Colonic mucosa (tissue), 4 donors: ENCODE data around the gene ARHGEF26. TPM values are rescaled to one million over a fixed set of nuclear protein-coding genes. Genes with fewer than 3 reads are reported as not detected.
"Not testable (repeated sequence)": the region's sequence is repeated elsewhere in the genome, so short reads cannot be mapped to it uniquely, and the experiment has no call there.

Source experiments
- DNase-seq: peaks from one replicate; pipeline ENCODE4 v3.0.0-alpha.2; 2020
- H3K27ac ChIP-seq: fragments of 200-600 bp; one replicate; pipeline ENCODE4 v1.8.0; 2021
- H3K27me3 ChIP-seq: fragments of 200-600 bp; one replicate; pipeline ENCODE4 v1.8.0; 2021
- H3K36me3 ChIP-seq: fragments of 200-600 bp; one replicate; pipeline ENCODE4 v1.8.0; 2021
- H3K4me1 ChIP-seq: fragments of 200-600 bp; one replicate; pipeline ENCODE4 v1.8.0; 2021; ENCODE audit warnings: mild to moderate bottlenecking
- H3K4me3 ChIP-seq: fragments of 200-600 bp; one replicate; pipeline ENCODE4 v1.8.0; 2021
- H3K9ac ChIP-seq, 2 donors: one replicate each; pipeline ENCODE4 v1.7.0; 2013; ENCODE audit warnings: control low read depth in 2 of 2, low read depth in 2 of 2, low read length in 2 of 2
- H3K9me3 ChIP-seq: fragments of 200-600 bp; one replicate; pipeline ENCODE4 v1.8.0; 2021
- CTCF ChIP-seq: fragments of 200-600 bp; IDR thresholded peaks from one replicate; pipeline ENCODE4 v1.8.0; 2022; ENCODE audit warnings: antibody characterized with exemption, mild to moderate bottlenecking
- intact Hi-C: fragments of 100-400 bp; cut with DNase I; formaldehyde crosslinking; loops from one replicate; pipeline ENCODE4 v1.14.1; 2022
- total RNA-seq, 2 donors: library from RNA; stranded (reverse); fragmentation: NEBNext Ultra II Directional in 1 of 2; extraction: Animal tissue kit (Norgen Biotek cat#: 25700) in 1 of 2; gene quantifications; one replicate each; pipeline ENCODE4 v1.2.1, GENCODE V29; 2021
- donor health status: healthy.
- donor health status: DM: no; HTN: no; CAD: no.
- donor health status: DM: no; HTN: no; CAD: no.

Gene ARHGEF26
- total RNA-seq, 2 donors from 2014 or later, result 5.2 to 6.6 TPM

- H3K27me3 ChIP-seq, result no peaks in the 10 kb centered on the region
- no peak for TF ChIP-seq CTCF
- H3K36me3 ChIP-seq, result no peaks in the 10 kb centered on the region
- H3K9ac ChIP-seq, result no peak overlapping the region
- H3K9me3 ChIP-seq, result no peaks in the 10 kb centered on the region
- no peaks in the 10 kb centered on the region for H3K4me1 ChIP-seq
- DNase-seq, result no peak
- no peak overlapping the region for H3K4me3 ChIP-seq
- H3K27ac ChIP-seq, result no peak overlapping the region
- intact Hi-C loops, result no loop called here
Measured at GRCh38 chr3:154085799-154086198, 35.4 kb upstream of the ARHGEF26 start.

- DNase-seq, result no peak
- H3K9me3 ChIP-seq, result no peaks in the 10 kb centered on the region
- no peaks in the 10 kb centered on the region for H3K27me3 ChIP-seq
- H3K27ac ChIP-seq, result no peak overlapping the region
- H3K9ac ChIP-seq, result no peak overlapping the region
- no peaks in the 10 kb centered on the region for H3K36me3 ChIP-seq
- no peak overlapping the region for H3K4me3 ChIP-seq
- TF ChIP-seq CTCF, result no peak
- H3K4me1 ChIP-seq, result no peaks in the 10 kb centered on the region
- intact Hi-C loops, result no loop called here
Measured at GRCh38 chr3:154086286-154086685, 34.9 kb upstream of the ARHGEF26 start.

GRCh38 chr3:154087756-154088480 lies 33.3 kb upstream of the ARHGEF26 start:
- intact Hi-C loops, H3K9me3 ChIP-seq, H3K4me1 ChIP-seq, H3K9ac ChIP-seq, H3K27ac ChIP-seq, H3K4me3 ChIP-seq, H3K36me3 ChIP-seq, H3K27me3 ChIP-seq, DNase-seq: not testable (repeated sequence)

- Histone ChIP-seq H3K9ac (no peak overlapping the region), H3K4me3 (no peak overlapping the region), H3K36me3 (no peaks in the 10 kb centered on the region), H3K9me3 (no peaks in the 10 kb centered on the region), H3K27ac (no peak overlapping the region), H3K4me1 (no peaks in the 10 kb centered on the region), H3K27me3 (no peaks in the 10 kb centered on the region)
- no peak for DNase-seq
- no peak for TF ChIP-seq CTCF
- intact Hi-C loops, result no loop called here
Measured at GRCh38 chr3:154089421-154090420, 31.5 kb upstream of the ARHGEF26 start.

- intact Hi-C loops, result no loop called here
- TF ChIP-seq CTCF, result no peak
- Histone ChIP-seq H3K9ac (no peak overlapping the region), H3K4me3 (no peak overlapping the region), H3K36me3 (no peaks in the 10 kb centered on the region), H3K27ac (no peak overlapping the region), H3K9me3 (no peaks in the 10 kb centered on the region), H3K4me1 (no peaks in the 10 kb centered on the region), H3K27me3 (no peaks in the 10 kb centered on the region)
- DNase-seq, result no peak
Measured at GRCh38 chr3:154094051-154094450, 27.1 kb upstream of the ARHGEF26 start.
